HEK293 (cell line): ENCODE measurements around the gene KAT2B.

Source experiments
- CTCF ChIA-PET: fragments of 350-600 bp; formaldehyde crosslinking; extraction: SDS; loops from one replicate; lab custom pipeline; 2021; ENCODE audit warnings: antibody characterized with exemption; lab: Yijun Ruan, JAX
- POLR2A ChIA-PET: fragments of 300-600 bp; formaldehyde crosslinking; extraction: SDS; loops from one replicate; lab custom pipeline; 2020; ENCODE audit warnings: antibody characterized with exemption, inconsistent platforms; lab: Yijun Ruan, JAX
- H3K27ac ChIP-seq: fragments of 200-500 bp; sonication (Bioruptor generic); 2 replicates; pipeline ENCODE4 v1.5.1; 2014; ENCODE audit warnings: low read depth, low read length, control low read depth, inconsistent platforms; ENCODE audit errors: extremely low read depth
- H3K36me3 ChIP-seq, 2 experiments: fragments of 200-500 bp in 1 of 2; sonication (Bioruptor generic) in 1 of 2; 1 replicate in 1 of 2; 2 replicates in 1 of 2; pipeline ENCODE4 v1.5.1; 2014 to 2017; ENCODE audit warnings: inconsistent platforms in 2 of 2, low read length in 2 of 2; ENCODE audit not compliant: control insufficient read depth in 2 of 2, insufficient read depth in 1 of 2
- H3K4me1 ChIP-seq: fragments of 200-500 bp; sonication (Bioruptor generic); 2 replicates; pipeline ENCODE4 v1.5.1; 2014; ENCODE audit warnings: mild to moderate bottlenecking, low read length, inconsistent platforms; ENCODE audit not compliant: control insufficient read depth, insufficient read depth
- H3K4me3 ChIP-seq: 2 replicates; pipeline ENCODE4 v1.5.1; 2011; ENCODE audit warnings: low read depth, mild to moderate bottlenecking, control low read depth, low read length, moderate library complexity
- H3K9me3 ChIP-seq: fragments of 200-500 bp; sonication (Bioruptor generic); 2 replicates; pipeline ENCODE4 v1.5.1; 2014; ENCODE audit warnings: low read depth, low read length, inconsistent platforms; ENCODE audit not compliant: control insufficient read depth, insufficient read depth
- EGR2 ChIP-seq: fragments of 450-650 bp; formaldehyde crosslinking; IDR thresholded peaks from 2 replicates; pipeline ENCODE4 v1.5.1; 2016; ENCODE audit warnings: low read depth, missing biosample characterization, missing genetic modification characterization
- FEZF1 ChIP-seq: fragments of 450-650 bp; formaldehyde crosslinking; IDR thresholded peaks from 2 replicates; pipeline ENCODE4 v1.5.1; 2016; ENCODE audit warnings: missing biosample characterization, missing genetic modification characterization
- OSR2 ChIP-seq: fragments of 450-650 bp; formaldehyde crosslinking; IDR thresholded peaks from 2 replicates; pipeline ENCODE4 v1.5.1; 2016; ENCODE audit warnings: missing biosample characterization, missing genetic modification characterization
- PRDM10 ChIP-seq: fragments of 450-650 bp; formaldehyde crosslinking; IDR thresholded peaks from 2 replicates; pipeline ENCODE4 v1.5.1; 2016; ENCODE audit warnings: missing biosample characterization, missing genetic modification characterization
- REPIN1 ChIP-seq: fragments of 450-650 bp; formaldehyde crosslinking; IDR thresholded peaks from 2 replicates; pipeline ENCODE4 v1.5.1; 2017; ENCODE audit warnings: missing biosample characterization, missing genetic modification characterization, low read depth
- SETDB1 ChIP-seq: IDR thresholded peaks from one replicate; pipeline ENCODE4 v1.6.1; 2017; ENCODE audit warnings: mild to moderate bottlenecking, low read length, moderate library complexity, mixed read lengths; ENCODE audit not compliant: insufficient read length
- ZBTB48 ChIP-seq: fragments of 450-650 bp; formaldehyde crosslinking; IDR thresholded peaks from 2 replicates; pipeline ENCODE4 v1.5.1; 2016; ENCODE audit warnings: missing biosample characterization, missing genetic modification characterization
- ZFHX2 ChIP-seq: fragments of 450-650 bp; formaldehyde crosslinking; conservative IDR thresholded peaks from 2 replicates; pipeline ENCODE4 v1.5.1; 2016; ENCODE audit warnings: missing biosample characterization, missing genetic modification characterization
- ZFP69B ChIP-seq: fragments of 450-650 bp; formaldehyde crosslinking; IDR thresholded peaks from 2 replicates; pipeline ENCODE4 v1.5.1; 2016; ENCODE audit warnings: missing biosample characterization, missing genetic modification characterization
- ZNF140 ChIP-seq: fragments of 450-650 bp; formaldehyde crosslinking; IDR thresholded peaks from 2 replicates; pipeline ENCODE4 v1.5.1; 2016; ENCODE audit warnings: missing biosample characterization, missing genetic modification characterization
- ZNF266 ChIP-seq: fragments of 450-650 bp; formaldehyde crosslinking; IDR thresholded peaks from 2 replicates; pipeline ENCODE4 v1.5.1; 2016; ENCODE audit warnings: missing biosample characterization, missing genetic modification characterization, low read depth
- ZNF324 ChIP-seq: fragments of 450-650 bp; formaldehyde crosslinking; IDR thresholded peaks from 2 replicates; pipeline ENCODE4 v1.5.1; 2016; ENCODE audit warnings: missing biosample characterization, missing genetic modification characterization
- ZNF571 ChIP-seq: fragments of 450-650 bp; formaldehyde crosslinking; IDR thresholded peaks from 2 replicates; pipeline ENCODE4 v1.5.0; 2017; ENCODE audit warnings: missing biosample characterization, missing genetic modification characterization
- ZNF600 ChIP-seq: fragments of 450-650 bp; formaldehyde crosslinking; IDR thresholded peaks from 2 replicates; pipeline ENCODE4 v1.5.1; 2016; ENCODE audit warnings: missing biosample characterization, missing genetic modification characterization
- ZNF610 ChIP-seq: fragments of 450-650 bp; formaldehyde crosslinking; IDR thresholded peaks from 2 replicates; pipeline ENCODE4 v1.5.1; 2016; ENCODE audit warnings: missing biosample characterization, missing genetic modification characterization, borderline replicate concordance
- ZNF629 ChIP-seq: fragments of 450-650 bp; formaldehyde crosslinking; IDR thresholded peaks from 2 replicates; pipeline ENCODE4 v1.5.1; 2017; ENCODE audit warnings: missing biosample characterization, missing genetic modification characterization
- ZNF664 ChIP-seq: fragments of 450-650 bp; formaldehyde crosslinking; IDR thresholded peaks from 2 replicates; pipeline ENCODE4 v1.5.1; 2016; ENCODE audit warnings: missing biosample characterization, missing genetic modification characterization
- ZNF792 ChIP-seq: fragments of 450-650 bp; formaldehyde crosslinking; IDR thresholded peaks from 2 replicates; pipeline ENCODE4 v1.5.1; 2016; ENCODE audit warnings: missing biosample characterization, missing genetic modification characterization
- ZNF843 ChIP-seq: fragments of 450-650 bp; formaldehyde crosslinking; IDR thresholded peaks from 2 replicates; pipeline ENCODE4 v1.5.1; 2016; ENCODE audit warnings: missing biosample characterization, missing genetic modification characterization
- ZXDB ChIP-seq: fragments of 450-650 bp; formaldehyde crosslinking; IDR thresholded peaks from 2 replicates; pipeline ENCODE4 v1.5.1; 2016; ENCODE audit warnings: missing biosample characterization, missing genetic modification characterization
- TF ChIP-seq, protein P1 (sequence below): fragments of 450-650 bp; formaldehyde crosslinking; IDR thresholded peaks from 2 replicates; pipeline ENCODE4 v1.5.1; 2017; ENCODE audit warnings: missing biosample characterization, missing genetic modification characterization

Gene KAT2B

DNA sequence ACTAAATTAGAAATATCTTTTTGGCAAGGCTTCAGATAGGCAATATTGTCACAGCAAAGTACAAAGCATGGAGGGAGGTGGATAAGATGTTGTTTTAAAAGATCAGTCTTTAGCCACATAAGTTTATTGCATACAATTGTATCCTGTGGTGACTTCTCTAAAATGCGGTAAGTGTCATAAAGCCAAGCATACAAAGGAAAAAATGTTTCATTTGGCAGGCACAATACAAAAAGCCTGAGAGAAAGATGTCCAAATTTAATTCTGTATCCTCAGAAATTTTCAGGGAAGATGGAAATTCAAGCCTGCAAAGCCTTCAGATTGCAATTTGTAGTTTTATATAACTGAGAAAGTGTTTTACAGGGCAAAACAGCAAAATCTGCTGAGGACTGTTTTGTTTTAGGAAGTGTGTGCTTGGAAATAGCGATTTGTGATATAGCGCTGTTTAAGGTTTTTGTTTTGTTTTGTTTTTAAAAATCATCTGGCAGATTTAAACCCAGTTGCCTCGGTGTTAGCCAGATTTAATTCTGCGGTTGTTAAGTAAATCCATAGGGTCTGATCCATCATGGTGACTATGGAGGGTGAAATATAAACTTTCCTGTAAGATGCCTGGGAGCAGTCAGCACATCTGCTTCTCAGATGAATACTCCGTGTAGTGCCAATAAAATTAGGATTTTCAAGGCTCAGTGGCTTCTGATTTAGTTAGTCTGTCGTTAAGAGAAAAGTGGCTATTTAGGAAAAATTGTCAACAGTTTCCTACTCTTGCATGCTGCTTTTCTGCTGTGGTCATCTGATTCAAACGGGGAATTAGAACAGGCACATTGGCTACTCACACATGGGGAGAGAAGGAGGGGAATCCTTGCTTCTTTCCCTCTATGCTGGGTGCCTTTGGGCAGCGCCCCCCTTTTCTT lies 8.0 kb downstream of the KAT2B start (continued):
- TF ChIP-seq PRDM10 (tag by site-specific recombination): peak; percentile 89
- TF ChIP-seq ZNF664 (tag by site-specific recombination): no peak
- TF ChIP-seq ZBTB48 (tag by site-specific recombination): no peak
- no peak for TF ChIP-seq ZNF571 (tag by site-specific recombination)
- no peak for TF ChIP-seq REPIN1 (tag by site-specific recombination)
- TF ChIP-seq, protein P1, sequence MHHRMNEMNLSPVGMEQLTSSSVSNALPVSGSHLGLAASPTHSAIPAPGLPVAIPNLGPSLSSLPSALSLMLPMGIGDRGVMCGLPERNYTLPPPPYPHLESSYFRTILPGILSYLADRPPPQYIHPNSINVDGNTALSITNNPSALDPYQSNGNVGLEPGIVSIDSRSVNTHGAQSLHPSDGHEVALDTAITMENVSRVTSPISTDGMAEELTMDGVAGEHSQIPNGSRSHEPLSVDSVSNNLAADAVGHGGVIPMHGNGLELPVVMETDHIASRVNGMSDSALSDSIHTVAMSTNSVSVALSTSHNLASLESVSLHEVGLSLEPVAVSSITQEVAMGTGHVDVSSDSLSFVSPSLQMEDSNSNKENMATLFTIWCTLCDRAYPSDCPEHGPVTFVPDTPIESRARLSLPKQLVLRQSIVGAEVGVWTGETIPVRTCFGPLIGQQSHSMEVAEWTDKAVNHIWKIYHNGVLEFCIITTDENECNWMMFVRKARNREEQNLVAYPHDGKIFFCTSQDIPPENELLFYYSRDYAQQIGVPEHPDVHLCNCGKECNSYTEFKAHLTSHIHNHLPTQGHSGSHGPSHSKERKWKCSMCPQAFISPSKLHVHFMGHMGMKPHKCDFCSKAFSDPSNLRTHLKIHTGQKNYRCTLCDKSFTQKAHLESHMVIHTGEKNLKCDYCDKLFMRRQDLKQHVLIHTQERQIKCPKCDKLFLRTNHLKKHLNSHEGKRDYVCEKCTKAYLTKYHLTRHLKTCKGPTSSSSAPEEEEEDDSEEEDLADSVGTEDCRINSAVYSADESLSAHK (tag by site-specific recombination): no peak
- no peak for TF ChIP-seq ZFP69B (tag by site-specific recombination)
- TF ChIP-seq ZNF324 (tag by site-specific recombination): no peak
- no peak for TF ChIP-seq SETDB1
- TF ChIP-seq OSR2: 0 out of 2 replicates have a peak, but pooled peaks have one; percentile 17
- no peak for TF ChIP-seq ZNF792 (tag by site-specific recombination)
- TF ChIP-seq ZNF610: no peak
- no peak for TF ChIP-seq ZXDB (tag by site-specific recombination)
- TF ChIP-seq ZNF843 (tag by site-specific recombination): no peak
- TF ChIP-seq ZNF266 (tag by site-specific recombination): no peak
- no peak for TF ChIP-seq ZNF140 (tag by site-specific recombination)

DNA sequence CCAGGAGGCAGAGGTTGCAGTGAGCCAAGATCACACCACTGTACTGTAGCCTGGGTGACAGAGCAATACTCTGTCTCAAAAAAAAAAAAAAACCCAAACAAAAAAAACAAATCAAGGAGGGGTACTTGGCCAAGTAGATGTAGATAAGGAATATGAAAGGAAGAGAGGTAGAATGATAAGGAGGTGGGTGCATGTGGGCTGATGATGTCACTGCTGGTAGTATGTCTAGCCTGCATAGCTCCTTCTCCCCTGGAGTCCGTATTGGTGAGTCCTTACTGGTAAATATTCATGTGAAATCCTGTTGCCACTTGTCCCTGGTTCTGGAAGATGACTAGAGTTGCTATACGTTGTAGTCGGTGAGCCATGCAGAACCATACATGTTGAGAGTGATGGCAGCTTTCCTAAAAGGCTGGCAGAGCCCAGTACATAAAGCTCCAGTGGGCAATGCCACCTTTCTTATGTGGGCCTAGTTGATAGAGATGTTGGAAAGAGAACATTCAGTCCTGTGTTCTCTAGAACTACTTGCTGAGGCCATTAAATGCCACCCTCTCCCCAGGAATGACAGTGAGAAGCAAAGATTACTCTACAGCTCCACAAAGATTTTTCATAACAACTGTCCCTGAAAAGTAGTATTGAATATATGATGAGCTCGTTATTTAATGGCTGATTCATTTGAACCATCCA lies 11.0 kb downstream of the KAT2B start:
- TF ChIP-seq PRDM10 (tag by site-specific recombination): peak; percentile 75
- TF ChIP-seq ZFHX2 (tag by site-specific recombination): 0 out of 2 replicates have a peak, but pooled peaks have one; percentile 16
- peak; percentile 31; the same call in 1 of the 2 replicates for TF ChIP-seq ZNF629 (tag by site-specific recombination)
- TF ChIP-seq EGR2 (tag by site-specific recombination): peak; percentile 31; the same call in 1 of the 2 replicates
- TF ChIP-seq ZFP69B (tag by site-specific recombination): no peak
- TF ChIP-seq FEZF1: no peak
- TF ChIP-seq ZNF600 (tag by site-specific recombination): peak; percentile 87
- ChIA-PET CTCF (no interaction called here), POLR2A (interaction anchor here (0.7 to 1.0 kb wide), 3 partner anchors 9 to 118 kb away, joined by 3 to 8 read pairs (median 4); no protein-coding TSS in a partner anchor)
- Histone ChIP-seq H3K9me3 (no peaks in the 10 kb centered on the region), H3K4me3 (no peak overlapping the region), H3K36me3 (no peaks in the 10 kb centered on the region), H3K4me1 (peaks cover 20% of the 10 kb centered on the region), H3K27ac (no peak overlapping the region)
